ENCODE results near the gene ASTN2. TPM values are rescaled to one million over a fixed set of nuclear protein-coding genes. Genes with fewer than 3 reads are reported as not detected.

Gene ASTN2
- total and polyA plus RNA-seq, 2 experiments from 2014 or later: 7.0 to 24.6 TPM

- H3K4me3 ChIP-seq: no peak overlapping the region
- H3K4me2 ChIP-seq: no peak overlapping the region
- no peaks in the 10 kb centered on the region for H3K79me2 ChIP-seq (replicated peaks; ENCODE audit: insufficient read depth)
- no peaks in the 10 kb centered on the region for H3K9me2 ChIP-seq (ENCODE audit: insufficient read depth)
- no peaks in the 10 kb centered on the region for H4K20me1 ChIP-seq (replicated peaks; ENCODE audit: insufficient read depth)
- Mint-ChIP-seq H3K4me3 (no peak overlapping the region), H3K27me3 (ENCODE audit: insufficient read depth, low read depth, poor library complexity) (peaks cover 5% of the 10 kb centered on the region), H3K4me1 (peaks cover 28% of the 10 kb centered on the region), H3K36me3 (ENCODE audit: low read depth) (no peaks in the 10 kb centered on the region), H3K9me3 (no peaks in the 10 kb centered on the region), H3K27ac (no peak overlapping the region)
- no peaks in the 10 kb centered on the region for H3K27me3 ChIP-seq (ENCODE audit: insufficient read depth)
- H3F3A ChIP-seq (replicated peaks; ENCODE audit: low read depth): no peaks in the 10 kb centered on the region
- peaks cover 29% of the 10 kb centered on the region for H3K4me1 ChIP-seq (ENCODE audit: insufficient read depth)
- H3K27ac ChIP-seq (ENCODE audit: low read depth): no peak overlapping the region
- ATAC-seq (no peak), DNase-seq (ENCODE audit: low spot score) (no peak)
- no peaks in the 10 kb centered on the region for H3K36me3 ChIP-seq (ENCODE audit: insufficient read depth)
- H2AFZ ChIP-seq: no peak overlapping the region
- TF ChIP-seq REST (IDR thresholded peaks at IDR 0.05; ENCODE audit: unreplicated experiment) (no peak), EZH2 (IDR thresholded peaks at IDR 0.05; ENCODE audit: low read depth, unreplicated experiment) (no peak), NANOG (IDR thresholded peaks at IDR 0.05; ENCODE audit: borderline replicate concordance) (no peak), EZH2phosphoT487 (IDR thresholded peaks at IDR 0.05; ENCODE audit: unreplicated experiment) (no peak), ZNF331 (CRISPR knock-in tag; IDR thresholded peaks at IDR 0.05; ENCODE audit: low read depth) (no peak), JUNB (IDR thresholded peaks at IDR 0.05; ENCODE audit: unreplicated experiment) (no peak), POLR2AphosphoS5 (IDR thresholded peaks at IDR 0.05; ENCODE audit: low read depth) (no peak)
- TF ChIP-seq, protein P1, sequence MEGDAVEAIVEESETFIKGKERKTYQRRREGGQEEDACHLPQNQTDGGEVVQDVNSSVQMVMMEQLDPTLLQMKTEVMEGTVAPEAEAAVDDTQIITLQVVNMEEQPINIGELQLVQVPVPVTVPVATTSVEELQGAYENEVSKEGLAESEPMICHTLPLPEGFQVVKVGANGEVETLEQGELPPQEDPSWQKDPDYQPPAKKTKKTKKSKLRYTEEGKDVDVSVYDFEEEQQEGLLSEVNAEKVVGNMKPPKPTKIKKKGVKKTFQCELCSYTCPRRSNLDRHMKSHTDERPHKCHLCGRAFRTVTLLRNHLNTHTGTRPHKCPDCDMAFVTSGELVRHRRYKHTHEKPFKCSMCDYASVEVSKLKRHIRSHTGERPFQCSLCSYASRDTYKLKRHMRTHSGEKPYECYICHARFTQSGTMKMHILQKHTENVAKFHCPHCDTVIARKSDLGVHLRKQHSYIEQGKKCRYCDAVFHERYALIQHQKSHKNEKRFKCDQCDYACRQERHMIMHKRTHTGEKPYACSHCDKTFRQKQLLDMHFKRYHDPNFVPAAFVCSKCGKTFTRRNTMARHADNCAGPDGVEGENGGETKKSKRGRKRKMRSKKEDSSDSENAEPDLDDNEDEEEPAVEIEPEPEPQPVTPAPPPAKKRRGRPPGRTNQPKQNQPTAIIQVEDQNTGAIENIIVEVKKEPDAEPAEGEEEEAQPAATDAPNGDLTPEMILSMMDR (conservative IDR thresholded peaks at IDR 0.05; ENCODE audit: low read depth in 2 of 2): no peak
Observed at GRCh38 chr9:116490321-116490720, 924.5 kb downstream of the ASTN2 start.

- Histone ChIP-seq H3K4me2 (no peak overlapping the region), H3K79me2 (replicated peaks; ENCODE audit: insufficient read depth) (no peaks in the 10 kb centered on the region), H4K20me1 (replicated peaks; ENCODE audit: insufficient read depth) (no peaks in the 10 kb centered on the region), H3K36me3 (ENCODE audit: insufficient read depth) (no peaks in the 10 kb centered on the region), H3K4me1 (ENCODE audit: insufficient read depth) (peaks cover 26% of the 10 kb centered on the region), H3F3A (replicated peaks; ENCODE audit: low read depth) (no peaks in the 10 kb centered on the region), H3K9me2 (ENCODE audit: insufficient read depth) (no peaks in the 10 kb centered on the region), H3K27ac (ENCODE audit: low read depth) (no peak overlapping the region), H3K4me3 (no peak overlapping the region), H3K27me3 (ENCODE audit: insufficient read depth) (no peaks in the 10 kb centered on the region), H2AFZ (no peak overlapping the region)
- Mint-ChIP-seq H3K4me3 (no peak overlapping the region), H3K36me3 (ENCODE audit: low read depth) (no peaks in the 10 kb centered on the region), H3K27me3 (ENCODE audit: insufficient read depth, low read depth, poor library complexity) (peaks cover 3% of the 10 kb centered on the region), H3K4me1 (peaks cover 22% of the 10 kb centered on the region), H3K9me3 (no peaks in the 10 kb centered on the region), H3K27ac (no peak overlapping the region)
- DNase-seq (ENCODE audit: low spot score) (no peak), ATAC-seq (no peak)
- TF ChIP-seq POLR2AphosphoS5 (IDR thresholded peaks at IDR 0.05; ENCODE audit: low read depth) (no peak), CREB1 (CRISPR knock-in tag; IDR thresholded peaks at IDR 0.05; ENCODE audit: low read depth) (no peak)
- TF ChIP-seq, protein P2, sequence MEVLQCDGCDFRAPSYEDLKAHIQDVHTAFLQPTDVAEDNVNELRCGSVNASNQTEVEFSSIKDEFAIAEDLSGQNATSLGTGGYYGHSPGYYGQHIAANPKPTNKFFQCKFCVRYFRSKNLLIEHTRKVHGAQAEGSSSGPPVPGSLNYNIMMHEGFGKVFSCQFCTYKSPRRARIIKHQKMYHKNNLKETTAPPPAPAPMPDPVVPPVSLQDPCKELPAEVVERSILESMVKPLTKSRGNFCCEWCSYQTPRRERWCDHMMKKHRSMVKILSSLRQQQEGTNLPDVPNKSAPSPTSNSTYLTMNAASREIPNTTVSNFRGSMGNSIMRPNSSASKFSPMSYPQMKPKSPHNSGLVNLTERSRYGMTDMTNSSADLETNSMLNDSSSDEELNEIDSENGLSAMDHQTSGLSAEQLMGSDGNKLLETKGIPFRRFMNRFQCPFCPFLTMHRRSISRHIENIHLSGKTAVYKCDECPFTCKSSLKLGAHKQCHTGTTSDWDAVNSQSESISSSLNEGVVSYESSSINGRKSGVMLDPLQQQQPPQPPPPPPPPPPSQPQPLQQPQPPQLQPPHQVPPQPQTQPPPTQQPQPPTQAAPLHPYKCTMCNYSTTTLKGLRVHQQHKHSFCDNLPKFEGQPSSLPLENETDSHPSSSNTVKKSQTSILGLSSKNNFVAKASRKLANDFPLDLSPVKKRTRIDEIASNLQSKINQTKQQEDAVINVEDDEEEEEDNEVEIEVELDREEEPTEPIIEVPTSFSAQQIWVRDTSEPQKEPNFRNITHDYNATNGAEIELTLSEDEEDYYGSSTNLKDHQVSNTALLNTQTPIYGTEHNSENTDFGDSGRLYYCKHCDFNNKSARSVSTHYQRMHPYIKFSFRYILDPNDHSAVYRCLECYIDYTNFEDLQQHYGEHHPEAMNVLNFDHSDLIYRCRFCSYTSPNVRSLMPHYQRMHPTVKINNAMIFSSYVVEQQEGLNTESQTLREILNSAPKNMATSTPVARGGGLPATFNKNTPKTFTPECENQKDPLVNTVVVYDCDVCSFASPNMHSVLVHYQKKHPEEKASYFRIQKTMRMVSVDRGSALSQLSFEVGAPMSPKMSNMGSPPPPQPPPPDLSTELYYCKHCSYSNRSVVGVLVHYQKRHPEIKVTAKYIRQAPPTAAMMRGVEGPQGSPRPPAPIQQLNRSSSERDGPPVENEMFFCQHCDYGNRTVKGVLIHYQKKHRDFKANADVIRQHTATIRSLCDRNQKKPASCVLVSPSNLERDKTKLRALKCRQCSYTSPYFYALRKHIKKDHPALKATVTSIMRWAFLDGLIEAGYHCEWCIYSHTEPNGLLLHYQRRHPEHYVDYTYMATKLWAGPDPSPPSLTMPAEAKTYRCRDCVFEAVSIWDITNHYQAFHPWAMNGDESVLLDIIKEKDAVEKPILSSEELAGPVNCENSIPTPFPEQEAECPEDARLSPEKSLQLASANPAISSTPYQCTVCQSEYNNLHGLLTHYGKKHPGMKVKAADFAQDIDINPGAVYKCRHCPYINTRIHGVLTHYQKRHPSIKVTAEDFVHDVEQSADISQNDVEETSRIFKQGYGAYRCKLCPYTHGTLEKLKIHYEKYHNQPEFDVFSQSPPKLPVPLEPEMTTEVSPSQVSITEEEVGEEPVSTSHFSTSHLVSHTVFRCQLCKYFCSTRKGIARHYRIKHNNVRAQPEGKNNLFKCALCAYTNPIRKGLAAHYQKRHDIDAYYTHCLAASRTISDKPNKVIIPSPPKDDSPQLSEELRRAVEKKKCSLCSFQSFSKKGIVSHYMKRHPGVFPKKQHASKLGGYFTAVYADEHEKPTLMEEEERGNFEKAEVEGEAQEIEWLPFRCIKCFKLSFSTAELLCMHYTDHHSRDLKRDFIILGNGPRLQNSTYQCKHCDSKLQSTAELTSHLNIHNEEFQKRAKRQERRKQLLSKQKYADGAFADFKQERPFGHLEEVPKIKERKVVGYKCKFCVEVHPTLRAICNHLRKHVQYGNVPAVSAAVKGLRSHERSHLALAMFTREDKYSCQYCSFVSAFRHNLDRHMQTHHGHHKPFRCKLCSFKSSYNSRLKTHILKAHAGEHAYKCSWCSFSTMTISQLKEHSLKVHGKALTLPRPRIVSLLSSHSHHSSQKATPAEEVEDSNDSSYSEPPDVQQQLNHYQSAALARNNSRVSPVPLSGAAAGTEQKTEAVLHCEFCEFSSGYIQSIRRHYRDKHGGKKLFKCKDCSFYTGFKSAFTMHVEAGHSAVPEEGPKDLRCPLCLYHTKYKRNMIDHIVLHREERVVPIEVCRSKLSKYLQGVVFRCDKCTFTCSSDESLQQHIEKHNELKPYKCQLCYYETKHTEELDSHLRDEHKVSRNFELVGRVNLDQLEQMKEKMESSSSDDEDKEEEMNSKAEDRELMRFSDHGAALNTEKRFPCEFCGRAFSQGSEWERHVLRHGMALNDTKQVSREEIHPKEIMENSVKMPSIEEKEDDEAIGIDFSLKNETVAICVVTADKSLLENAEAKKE (CRISPR knock-in tag; IDR thresholded peaks at IDR 0.05): no peak
Observed at GRCh38 chr9:116488373-116488772, 926.5 kb downstream of the ASTN2 start.

All from GM23338 (cell line).